Activated CD4-positive, alpha-beta T cell treated with anti-CD3 and anti-CD28 coated beads for 4 hours (primary cell): ENCODE measurements around the gene FLRT2.

Experiments
- DNase-seq, 2 donors: peaks; one replicate each; pipeline ENCODE4 v3.0.0-alpha.2; 2020

FLRT2 gene

GRCh38 chr14:85531587-85532373, 1.8 kb downstream of the FLRT2 start:
- no peak for DNase-seq

DNA sequence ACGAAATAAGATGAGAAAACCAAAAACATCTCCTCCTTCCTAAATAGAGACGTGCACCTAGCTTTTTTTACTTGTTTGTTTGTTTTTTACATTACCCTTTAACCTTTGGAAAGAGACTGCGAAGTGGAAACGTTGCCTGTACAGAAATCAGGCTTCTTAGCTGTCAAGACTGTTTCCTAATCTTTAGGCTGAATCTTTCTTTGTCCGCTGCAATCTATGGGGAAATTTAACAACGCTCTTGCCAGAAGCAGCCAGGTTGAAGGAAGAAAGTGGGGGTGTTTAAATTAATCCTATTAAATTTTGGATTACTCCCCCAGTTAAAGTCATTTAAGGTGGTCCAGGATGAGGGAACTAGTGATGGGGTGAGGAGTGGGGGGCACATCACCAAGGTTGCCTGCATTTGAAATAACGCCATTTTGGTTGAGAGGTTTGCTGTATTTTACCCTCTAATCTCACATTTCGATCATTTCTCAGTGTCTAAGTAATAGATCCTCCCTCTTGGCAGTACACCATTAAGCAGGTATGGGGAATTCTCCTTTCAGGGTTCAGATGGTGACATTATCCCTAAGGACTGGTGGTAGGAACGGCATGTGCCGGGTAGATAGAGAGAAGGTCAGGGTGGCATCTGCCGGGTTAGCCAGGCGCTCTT, 2.6 kb downstream of the FLRT2 start:
- DNase-seq = no peak

- no peak for DNase-seq
Observed at GRCh38 chr14:85533023-85533860, 3.3 kb downstream of the FLRT2 start.

DNA sequence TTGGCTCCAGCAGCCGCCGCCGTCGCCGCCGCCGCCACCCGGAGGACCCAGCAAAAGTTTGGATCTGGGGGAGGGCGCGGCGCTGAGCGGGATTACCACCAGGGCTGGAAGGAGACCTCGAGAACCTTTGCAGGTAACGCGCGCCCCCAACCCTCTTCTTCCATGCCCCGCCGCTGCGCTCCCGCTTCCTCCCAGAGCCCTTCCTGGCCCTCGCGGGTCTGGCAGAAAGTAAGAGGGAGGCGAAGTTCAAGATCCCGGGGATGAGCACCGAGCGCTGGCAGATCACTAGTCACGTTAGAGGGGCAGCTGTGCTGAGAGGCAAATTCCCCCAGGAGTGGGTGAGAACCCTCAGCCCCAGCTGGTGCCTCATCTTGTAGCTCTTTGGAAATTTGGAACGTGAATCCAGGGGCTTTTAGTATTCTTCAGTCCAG, 3.9 kb downstream of the FLRT2 start:
- DNase-seq = no peak

GRCh38 chr14:85534458-85535293, 4.7 kb downstream of the FLRT2 start:
- no peak for DNase-seq

DNA sequence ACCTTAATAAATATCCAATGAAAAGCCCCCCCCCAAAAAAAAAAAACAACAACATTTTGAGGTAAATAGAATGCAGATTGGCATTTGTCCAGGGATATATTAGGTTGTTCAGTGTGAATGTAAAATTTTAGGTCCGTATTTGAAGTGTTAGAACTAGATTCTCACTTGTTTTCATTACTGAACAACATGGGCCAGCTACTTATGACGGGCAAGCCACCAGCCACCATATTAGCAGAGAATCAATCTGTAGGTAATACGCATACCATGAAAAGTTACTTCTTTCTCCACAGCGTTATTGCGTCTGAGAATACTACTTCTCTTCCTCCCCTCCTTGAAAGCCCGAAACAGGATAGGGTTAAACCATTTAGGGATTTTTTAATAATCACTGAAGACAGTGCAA, 5.4 kb downstream of the FLRT2 start:
- no peak for DNase-seq

DNA sequence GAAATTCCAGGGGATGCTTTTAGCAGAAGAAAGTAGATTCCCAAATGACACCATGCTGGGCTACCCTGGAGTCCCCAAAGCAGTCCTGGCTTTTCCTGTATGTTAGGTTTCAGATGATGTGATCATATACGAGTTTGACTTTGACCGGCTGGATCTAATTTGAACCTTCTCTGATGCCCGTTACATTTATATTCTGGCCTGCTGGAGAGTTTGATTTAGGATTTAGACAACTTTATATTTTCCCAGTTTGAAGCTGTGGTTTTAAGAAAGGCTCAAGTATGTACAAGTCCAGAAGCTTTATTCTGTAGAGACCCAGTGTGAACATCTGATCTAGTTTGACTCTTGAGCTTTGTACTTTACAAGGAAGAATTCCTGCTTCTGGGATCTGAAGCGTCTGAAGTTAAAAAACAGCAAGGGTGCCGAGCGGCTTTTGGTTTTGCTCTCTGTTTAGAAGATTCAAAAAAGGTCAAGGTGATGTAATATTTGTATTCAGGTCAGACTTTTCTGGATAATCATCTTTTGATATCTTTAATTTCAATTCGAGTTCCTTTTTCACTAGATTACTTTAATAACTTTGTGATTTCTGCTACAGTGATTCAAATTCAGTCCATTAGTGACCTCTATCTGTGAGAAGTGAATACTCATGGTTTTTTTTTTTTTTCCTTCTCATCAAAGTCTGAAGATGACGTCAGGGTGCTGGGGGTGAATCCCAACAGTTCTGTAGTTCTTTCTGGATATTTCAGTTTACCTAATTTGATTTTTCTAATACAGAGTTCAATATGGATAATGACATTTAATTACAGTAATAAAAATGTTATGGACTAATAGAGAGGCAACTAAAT, 6.3 kb downstream of the FLRT2 start:
- DNase-seq = no peak

- no peak for DNase-seq
Observed at GRCh38 chr14:85536833-85537190, 6.9 kb downstream of the FLRT2 start.

- no peak for DNase-seq
Observed at GRCh38 chr14:85537526-85537925, 7.6 kb downstream of the FLRT2 start.

DNA sequence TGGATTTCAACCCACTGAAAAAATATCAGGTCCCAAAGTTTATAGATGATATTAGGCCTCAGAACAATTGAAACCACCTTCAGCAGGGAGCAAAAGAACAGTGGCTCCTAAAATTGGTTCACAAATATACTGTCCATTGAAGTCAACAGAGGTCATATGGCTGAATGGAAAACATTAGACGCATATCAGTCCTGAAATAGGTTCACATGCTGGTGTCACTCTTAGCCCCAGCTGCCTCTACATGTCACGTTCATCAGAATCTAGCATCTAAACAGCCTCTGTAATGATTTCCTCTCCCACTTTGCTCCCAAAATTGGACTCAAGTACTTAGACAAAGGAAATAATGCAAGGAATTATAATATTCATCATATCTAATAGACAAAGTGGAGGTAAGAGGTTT, 8.7 kb downstream of the FLRT2 start:
- DNase-seq = no peak

DNA sequence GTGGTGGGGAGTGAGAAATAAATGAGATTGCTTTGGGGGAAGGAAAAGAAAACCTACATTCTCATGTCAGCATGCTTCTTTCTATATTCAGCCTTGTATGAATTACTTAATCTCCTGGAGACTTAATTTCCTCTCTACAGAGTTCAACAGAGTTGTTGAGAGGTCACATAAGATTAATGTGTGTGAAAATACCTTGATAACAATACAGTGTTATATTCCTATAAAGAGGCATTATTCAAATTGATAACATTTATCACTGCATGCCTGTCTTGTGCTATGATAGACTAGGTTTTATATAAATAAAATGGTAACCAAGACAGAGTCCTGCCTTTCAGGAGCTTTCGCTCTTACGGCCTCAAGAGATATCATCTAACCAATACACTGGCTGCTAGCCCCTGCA, 9.6 kb downstream of the FLRT2 start:
- no peak for DNase-seq

- no peak for DNase-seq
Observed at GRCh38 chr14:85542623-85543022, 12.7 kb downstream of the FLRT2 start.

GRCh38 chr14:85545738-85546137, 15.8 kb downstream of the FLRT2 start:
- DNase-seq = no peak

- DNase-seq = no peak
Observed at GRCh38 chr14:85546390-85546789, 16.4 kb downstream of the FLRT2 start.

- no peak for DNase-seq
Observed at GRCh38 chr14:85549697-85550096, 19.8 kb downstream of the FLRT2 start.

DNA sequence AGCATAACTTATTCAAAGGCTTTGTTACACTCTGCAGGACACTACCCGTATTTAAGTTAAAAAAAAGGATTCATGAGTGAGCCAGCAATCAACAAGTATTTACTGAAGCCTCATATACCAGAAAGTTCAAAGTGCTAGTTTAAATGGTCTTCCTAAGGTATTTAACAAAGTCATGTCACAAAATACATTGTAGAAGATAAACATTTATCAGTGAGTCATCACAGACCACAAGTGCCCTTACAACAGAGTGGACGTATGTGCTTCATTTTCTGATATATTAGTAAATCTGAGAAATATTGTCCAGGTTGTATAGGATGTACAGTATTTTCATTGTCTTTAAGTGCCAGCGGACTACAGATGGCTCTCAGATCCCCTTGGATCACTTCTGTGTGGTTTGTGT, 24.2 kb downstream of the FLRT2 start:
- no peak for DNase-seq

GRCh38 chr14:85556267-85556666, 26.3 kb downstream of the FLRT2 start:
- DNase-seq = no peak

- DNase-seq = no peak
Observed at GRCh38 chr14:85558505-85558904, 28.6 kb downstream of the FLRT2 start.

DNA sequence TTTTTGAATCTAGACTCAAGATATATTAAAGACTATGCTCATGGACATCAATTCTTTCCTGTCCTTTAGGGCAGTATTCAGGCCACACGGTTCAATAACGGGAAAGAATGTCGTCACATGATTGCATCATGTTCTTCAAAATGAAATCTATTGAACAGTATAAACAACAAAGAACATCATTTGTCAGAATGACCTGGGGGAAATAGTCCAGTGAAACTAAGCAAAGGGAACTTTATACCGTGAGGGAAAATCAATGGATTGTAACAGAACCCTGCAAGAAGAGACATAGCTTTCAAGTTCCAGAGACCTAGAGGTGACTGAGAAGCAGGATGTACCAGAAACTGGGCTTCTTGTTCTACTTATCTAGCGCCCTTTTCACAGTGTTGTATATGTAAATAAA, 32.7 kb downstream of the FLRT2 start:
- DNase-seq = no peak

DNA sequence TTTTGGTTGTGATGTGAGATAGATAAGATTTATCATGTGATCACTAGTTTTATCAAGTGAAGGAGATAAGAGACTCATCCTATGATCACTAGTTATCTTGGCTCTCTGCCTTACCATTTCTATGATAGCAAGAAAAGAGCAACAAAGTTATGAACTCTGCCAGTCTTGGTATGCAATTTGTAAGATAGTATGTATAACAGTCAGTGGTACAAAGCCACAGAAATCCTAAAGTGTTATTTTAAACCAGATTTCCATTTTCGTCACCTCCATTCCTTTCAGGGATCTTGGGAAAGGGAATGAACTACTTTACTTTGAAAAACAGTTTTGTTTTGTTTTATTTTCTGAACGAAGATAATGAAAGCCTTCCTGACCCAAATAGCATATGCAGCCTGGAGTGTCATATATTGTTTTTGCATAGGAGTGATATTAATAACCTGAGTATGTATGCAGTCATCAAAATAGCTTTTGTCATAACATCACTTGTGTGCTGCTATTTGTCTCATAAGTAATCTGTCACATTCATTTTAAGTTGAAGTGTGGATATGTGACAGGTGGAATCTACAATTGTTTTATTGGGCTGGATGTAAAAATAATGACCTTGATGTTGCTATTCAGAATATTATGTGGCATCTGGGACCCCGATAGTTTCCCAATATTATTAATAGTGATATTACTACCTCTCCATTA, 35.0 kb downstream of the FLRT2 start:
- DNase-seq = no peak

DNA sequence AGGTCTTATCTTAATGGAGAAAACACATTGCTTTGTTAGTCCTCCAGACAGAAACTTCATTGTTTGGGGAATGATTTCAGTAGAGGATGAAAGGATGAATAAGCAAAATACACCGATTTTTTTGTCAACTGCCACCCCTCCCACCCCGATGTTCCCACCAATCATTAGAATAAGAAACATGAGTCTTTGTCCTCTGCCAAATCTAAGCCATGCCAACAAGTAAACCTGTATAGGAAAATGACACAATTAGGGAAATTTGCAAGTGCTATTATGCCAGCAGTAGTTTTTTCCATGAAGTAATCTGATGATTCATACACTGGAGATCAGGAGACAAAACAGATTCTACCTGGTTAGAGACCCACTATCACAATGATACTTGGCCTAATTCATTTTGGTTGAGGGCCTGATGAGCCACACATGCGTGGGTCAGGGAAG, 35.9 kb downstream of the FLRT2 start:
- DNase-seq = no peak
